Measurements from ENCODE around the gene PDCL2.

PDCL2 gene

DNA sequence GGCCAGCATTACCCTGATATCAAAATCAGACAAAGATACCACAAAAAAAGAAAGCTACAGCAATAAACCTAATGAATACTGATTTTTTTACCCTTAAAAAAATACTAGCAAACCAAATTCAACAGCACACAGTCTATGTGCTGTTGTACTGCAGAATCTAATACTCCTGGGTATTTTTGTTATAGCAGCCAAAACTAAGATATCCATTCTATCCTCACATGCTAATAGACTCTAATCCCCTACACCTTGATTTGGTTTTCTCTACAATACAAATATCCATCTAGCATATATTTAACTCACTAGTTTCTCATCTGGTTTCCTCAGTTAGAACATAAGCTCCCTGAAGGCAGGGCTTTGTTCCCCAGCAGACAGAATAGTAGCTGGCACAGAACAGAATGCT lies 57.7 kb downstream of the PDCL2 start:
- DNase-seq: no peak

DNA sequence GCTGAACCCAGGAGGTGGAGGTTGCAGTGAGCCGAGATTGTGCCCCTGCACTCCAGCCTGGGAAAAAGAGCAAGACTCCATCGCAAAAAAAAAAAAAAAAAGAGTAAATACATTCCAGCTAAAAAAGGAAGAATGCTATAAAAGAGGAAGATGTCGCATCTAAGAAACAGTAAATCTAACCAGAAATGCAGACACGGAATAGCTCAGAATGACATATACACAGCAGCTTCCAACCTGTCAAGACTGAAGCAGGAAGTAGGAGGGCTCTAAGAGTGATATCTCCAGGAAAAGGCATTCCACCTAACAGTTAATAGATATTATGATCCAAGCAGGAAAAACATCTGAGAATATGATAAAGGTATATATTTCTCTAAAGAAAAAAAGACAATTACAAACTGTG lies 61.4 kb downstream of the PDCL2 start:
- DNase-seq: no peak

DNA sequence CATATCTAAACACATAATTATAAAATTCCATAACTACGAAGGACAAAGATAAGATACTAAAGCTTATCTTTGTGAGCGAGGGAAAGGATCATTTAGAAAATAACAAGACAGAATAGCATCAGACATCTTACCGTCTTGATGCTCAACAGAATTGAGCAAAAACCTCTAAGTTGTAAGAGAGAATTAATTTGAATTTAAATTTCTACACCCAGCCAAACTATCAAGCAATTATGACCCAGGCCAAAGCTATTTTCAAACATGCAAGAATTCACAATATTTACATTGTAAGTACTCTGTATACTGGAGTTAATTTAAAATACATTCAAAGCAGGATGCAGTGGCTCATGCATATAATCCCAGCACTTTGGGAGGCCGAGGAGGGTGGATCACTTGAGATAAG lies 61.9 kb downstream of the PDCL2 start:
- DNase-seq: no peak

DNA sequence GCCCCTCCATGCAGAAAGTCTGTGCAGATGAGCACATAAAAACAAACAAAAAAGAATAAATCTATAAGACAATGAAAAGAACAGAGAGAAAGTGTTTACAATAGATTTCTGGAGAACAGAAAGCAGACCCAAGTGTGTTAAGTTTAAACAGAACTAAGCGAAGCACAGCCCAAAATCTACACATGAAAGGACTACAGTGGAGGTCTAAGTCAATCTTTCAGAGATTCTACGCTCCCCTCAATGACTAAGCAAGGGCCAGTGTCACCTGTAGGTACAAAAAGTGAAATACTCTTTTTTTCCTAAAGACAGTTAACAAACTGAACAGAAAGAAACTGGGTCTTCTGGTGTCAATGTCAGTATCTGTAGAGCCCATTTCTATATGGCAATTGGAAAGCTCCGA lies 63.6 kb downstream of the PDCL2 start:
- no peak for DNase-seq

DNA sequence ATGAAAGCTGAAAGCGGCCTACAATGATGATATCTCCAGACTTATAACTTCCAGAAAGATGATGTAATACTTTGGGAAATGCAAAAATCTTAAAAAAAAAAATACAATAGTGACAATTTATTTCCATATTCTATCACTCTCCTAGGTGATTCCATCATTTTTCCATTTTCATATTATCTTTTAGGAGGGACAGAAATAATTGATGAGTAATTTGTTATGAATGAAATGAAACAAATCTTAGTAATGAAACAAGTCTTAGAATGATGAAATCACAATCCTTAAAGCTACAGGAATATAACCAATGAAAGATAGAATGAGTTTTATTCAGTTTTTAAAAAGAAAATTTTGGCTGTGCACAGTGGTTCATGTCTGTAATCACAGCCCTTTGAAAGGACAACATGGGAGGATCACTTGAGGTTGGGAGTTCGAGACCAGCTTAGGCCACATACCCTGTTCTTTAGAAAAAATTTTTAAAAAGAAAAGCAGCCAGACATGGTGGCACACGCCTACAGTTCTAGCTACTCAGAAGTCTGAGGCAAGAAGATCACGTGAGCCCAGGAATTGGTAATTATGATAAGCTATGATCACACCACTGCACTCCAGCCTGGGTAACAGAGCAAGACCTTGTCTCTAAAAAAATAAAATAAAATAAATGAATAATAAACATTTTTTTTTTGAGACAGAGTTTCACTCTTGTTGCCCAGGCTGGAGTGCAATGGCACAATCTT lies 67.0 kb downstream of the PDCL2 start:
- no peak for DNase-seq

DNA sequence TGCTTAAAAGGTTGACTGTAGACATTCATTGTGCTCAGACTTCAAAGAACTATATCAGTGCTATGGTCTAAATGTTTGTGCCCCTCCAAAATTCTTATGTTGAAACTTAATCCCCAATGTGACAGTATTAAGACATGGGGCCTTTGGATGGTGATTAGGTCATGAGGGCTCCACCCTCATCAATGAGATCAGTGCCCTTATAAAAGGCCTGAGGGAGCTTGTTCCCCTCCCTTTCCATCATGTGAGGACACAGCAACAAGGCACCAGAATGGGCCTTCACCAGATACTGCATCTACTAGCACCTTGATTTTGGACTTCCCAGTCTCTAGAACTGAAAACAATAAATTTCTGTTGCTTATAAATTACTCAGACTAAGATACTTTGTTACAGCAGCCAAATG lies 73.6 kb downstream of the PDCL2 start:
- DNase-seq: no peak

DNA sequence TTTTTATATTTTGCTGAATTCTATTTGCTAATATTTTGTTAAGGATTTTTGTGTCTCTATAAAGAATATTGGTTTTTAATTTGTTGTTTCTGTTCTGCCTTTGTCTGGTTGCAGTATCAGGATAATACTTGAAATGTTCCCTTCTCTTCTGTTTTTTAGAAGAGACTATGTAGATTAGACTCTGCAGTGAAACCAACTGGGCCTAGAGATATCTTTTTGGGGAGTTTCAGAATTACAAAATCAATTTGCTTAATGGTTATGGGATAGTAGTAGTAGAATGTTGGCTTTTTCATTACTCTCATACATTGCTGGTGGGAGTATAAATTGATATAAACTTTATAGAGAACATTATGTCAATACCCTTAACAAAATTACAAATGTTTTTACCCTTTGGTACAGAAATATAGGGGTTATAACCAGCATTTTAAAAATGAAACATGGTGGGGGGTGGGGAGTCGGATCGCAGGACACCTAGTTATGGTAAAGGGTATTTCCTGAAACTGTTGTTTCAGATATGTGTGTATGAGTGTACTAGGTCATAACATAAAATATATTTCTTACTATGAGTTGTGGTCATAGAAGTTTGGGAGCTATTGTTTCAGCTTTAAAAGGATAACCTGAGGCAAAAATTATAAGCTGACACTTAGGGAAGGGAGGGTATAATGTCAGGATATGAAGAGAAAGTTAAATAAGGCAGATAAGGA lies 74.4 kb downstream of the PDCL2 start:
- no peak for DNase-seq

DNA sequence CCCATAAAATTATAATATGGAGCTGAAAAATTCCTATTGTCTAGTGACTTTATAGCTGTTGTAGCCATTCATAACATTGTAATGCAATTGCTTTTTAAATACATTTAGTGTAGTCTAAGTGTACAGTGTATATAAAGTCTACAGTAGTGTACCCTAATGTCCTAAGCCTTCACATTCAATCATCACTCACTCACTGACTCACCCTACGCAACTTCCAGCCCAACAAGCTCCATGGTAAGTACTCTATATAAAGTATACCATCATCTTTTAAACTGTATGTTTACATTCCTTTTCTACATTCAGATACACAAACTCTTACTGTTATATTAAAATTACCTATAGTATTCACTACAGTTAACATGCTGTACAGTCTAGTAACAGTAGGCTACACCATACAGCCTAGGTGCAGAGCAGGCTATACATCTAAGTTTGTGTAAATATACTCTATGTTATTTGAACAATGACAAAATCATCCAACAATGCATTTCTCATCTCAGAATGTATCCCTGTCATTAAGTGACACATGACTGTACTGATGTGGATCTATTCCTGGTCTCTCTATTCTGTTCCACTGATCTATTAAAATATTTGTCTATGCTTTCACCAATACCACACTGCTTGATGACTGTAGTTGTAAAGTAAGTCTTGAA lies 79.0 kb downstream of the PDCL2 start:
- DNase-seq: no peak

DNA sequence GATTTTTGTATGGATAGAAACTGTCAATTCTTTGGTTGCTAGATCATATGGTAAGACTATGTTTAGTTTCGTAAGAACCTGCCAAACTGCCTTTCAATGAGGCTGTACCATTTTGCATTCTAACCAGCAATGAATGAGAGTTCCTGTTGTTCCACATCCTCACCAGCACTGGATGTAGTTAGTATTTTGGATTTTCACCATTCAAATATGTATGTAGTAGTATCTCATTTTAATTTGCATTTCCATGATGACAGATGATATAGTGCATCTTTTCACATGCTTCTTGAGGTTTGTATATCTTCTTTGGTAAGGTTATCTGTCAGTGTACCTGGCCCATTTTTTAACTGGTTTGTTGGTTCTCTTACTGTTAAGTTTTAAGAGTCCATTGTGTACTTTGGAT lies 80.0 kb downstream of the PDCL2 start:
- no peak for DNase-seq

DNA sequence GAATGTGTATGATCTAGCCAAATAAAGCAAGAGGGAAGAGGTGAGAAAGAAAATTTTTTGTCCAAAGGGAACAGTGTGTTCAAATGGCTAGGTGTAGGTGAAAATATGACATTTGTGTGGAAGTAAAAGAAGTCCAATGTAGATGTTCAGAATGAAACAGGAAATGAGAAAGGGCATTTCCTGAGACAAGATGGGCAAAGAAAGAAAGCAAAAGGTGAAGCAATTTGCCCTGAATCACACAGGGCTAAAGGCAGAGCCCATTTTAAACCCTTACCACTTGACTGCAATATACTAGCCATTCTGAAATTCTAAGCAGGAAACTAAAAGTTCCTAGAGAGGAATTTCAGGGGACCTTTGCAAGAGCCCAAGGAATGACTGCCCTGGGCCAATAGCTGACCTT lies 81.4 kb downstream of the PDCL2 start:
- no peak for DNase-seq

DNA sequence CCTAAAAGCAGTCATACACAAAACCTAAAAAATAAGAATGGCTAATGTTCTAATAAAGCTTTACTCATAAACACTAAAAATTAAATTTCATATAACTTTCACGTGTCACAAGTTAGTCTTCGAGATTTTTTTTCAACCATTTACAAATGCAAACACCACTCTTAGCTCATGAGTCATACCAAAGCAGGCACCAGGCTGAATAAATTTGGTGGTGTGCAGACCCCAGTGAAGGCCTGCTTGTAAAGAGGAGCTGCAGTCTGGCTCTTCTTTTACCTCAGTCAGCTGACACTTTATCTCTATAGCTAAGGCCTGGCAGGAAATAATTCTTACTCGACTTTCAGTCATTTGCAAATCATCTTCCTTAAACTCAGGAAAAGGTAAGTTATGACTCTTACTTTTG lies 82.8 kb downstream of the PDCL2 start:
- DNase-seq: no peak

DNA sequence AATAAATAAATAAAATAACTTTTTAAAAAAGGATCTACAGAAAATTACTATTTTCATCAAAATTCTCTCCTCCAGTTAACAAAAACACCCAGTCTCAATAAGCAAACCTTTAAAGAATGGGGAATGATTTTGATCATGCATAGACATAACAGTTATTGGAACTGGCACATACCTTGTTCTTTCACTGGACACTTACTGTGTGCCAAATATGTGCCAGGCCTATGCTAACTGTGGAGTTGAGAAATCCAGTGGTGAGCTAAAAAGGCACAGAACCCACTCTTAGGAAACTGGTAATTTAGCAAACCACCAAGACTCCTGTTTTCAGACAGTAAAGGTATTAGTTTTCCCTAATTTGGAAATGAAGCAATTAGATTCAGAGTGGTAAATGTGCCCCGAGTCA lies 84.4 kb downstream of the PDCL2 start:
- no peak for DNase-seq

Measured in NCI-H345 (cell line).